ENCODE data around the gene TAMALIN. TPM values are rescaled to one million over a fixed set of nuclear protein-coding genes. Genes with fewer than 3 reads are reported as not detected.
A peak's percentile ranks its signal among the peaks of the same experiment; 100 is the strongest.

The TAMALIN gene
- total and polyA plus RNA-seq, 12 donors = 1.8 to 44.9 (median 14.9) TPM

DNA sequence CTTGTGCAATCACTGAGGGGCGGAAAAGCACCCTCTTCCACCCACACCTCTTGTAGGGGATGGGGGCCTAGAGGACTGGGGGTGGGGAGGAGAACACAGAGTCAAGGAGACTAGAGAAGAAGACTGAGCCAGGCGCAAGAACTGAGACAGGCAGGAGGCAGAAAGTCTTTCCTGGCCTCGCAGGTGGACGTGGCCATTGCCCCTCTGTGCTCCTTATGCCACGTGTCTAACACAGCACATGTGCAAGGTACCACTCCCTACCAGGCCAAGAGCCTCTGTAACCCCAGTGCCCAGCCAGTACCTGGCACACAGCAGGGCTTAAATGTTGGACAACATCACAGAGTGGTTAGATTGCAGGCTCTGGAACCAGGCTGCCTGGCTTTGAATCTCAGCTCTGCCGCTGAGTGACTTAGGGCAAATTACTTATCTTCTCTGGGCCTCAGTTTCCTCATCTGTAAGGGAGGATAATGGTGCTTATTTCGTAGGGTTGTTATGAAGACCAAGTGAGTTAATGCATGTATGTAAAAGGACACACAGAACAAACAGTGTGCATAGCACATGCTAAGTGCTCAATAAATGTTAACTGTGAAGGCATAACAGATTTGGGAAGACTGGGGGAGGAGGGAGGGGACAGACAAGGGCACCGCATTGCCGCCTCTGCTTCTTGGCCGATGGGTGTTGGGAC, 1.4 kb upstream of the TAMALIN start:
- no peak for DNase-seq
- Histone ChIP-seq H3K4me1 (replicated peaks in 1 of 2) (peaks cover 0 to 12% of the 10 kb centered on the region in 2 donors), H3K27me3 (peaks cover 13% of the 10 kb centered on the region), H3K36me3 (replicated peaks in 1 of 2) (no peaks in the 10 kb centered on the region), H3K27ac (peak overlapping the region in 1 of 5 donors; percentile 68), H3K4me3 (no peak overlapping the region), H3K9me3 (replicated peaks in 1 of 3) (no peaks in the 10 kb centered on the region)
- WGBS, 4 donors = 70 to 83% (median 71%) methylated on average over 8 to 10 of the region's 10 CpGs
- intact Hi-C loops (cut with DNase I) = loop anchor here in 1 of 2 donors (5.0 kb wide), 1 partner anchor 82 kb away; no protein-coding TSS in a partner anchor
- TF ChIP-seq, protein P1, sequence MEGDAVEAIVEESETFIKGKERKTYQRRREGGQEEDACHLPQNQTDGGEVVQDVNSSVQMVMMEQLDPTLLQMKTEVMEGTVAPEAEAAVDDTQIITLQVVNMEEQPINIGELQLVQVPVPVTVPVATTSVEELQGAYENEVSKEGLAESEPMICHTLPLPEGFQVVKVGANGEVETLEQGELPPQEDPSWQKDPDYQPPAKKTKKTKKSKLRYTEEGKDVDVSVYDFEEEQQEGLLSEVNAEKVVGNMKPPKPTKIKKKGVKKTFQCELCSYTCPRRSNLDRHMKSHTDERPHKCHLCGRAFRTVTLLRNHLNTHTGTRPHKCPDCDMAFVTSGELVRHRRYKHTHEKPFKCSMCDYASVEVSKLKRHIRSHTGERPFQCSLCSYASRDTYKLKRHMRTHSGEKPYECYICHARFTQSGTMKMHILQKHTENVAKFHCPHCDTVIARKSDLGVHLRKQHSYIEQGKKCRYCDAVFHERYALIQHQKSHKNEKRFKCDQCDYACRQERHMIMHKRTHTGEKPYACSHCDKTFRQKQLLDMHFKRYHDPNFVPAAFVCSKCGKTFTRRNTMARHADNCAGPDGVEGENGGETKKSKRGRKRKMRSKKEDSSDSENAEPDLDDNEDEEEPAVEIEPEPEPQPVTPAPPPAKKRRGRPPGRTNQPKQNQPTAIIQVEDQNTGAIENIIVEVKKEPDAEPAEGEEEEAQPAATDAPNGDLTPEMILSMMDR (IDR thresholded peaks at IDR 0.05) = no peak
- TF ChIP-seq POLR2A (IDR thresholded peaks at IDR 0.05) = no peak

DNA sequence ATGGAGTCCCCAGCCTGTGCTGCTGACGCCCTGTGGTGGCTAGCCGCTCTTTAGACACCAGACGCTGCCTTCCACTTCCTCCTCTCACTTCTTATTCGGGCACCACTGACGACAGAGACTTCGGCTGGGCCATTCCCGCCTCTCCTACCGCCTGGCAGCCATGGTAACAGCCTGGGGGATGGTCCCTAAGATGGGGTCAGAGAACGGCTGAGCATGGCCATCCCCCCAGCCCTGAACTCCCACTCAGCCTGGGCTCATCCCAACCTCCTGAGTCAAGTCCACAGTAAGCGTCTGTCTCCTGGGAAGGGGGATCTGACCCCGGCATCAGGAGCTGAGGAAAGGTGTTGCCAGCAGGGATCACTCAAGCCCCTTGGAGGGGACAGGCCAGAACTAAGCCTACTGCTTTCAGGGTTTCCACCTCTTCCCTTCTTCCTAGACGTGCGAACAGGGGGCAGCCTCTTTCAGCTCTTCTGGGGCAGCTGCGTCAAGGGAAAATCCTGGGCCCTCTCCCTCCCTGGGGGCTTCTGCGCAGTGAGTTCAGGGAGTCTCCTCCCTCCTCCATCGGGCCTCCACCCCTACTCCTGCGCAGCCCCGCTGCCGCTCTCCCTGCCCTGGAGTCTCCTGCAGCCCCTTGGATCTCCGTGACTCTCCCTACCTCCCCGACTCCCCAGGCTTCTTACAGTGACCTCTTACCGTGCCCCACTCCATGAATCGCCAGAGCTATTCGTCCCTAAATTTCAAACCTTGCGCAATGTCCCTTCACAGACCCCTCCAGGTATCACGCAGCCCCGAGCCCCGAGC, 643 bp upstream of the TAMALIN start:
- Histone ChIP-seq H3K4me1 (replicated peaks in 1 of 2) (peaks cover 0 to 12% of the 10 kb centered on the region in 2 donors), H3K4me3 (peak overlapping the region in 1 of 4 donors; percentile 78), H3K9me3 (replicated peaks in 1 of 3) (no peaks in the 10 kb centered on the region), H3K36me3 (replicated peaks in 1 of 2) (no peaks in the 10 kb centered on the region), H3K27ac (peak overlapping the region in 1 of 5 donors; percentile 68), H3K27me3 (peaks cover 13% of the 10 kb centered on the region)
- 29 to 37% (median 34%) methylated on average over 26 to 28 of the region's 28 CpGs for WGBS, 4 donors
- TF ChIP-seq, protein P1 (IDR thresholded peaks at IDR 0.05) = no peak
- TF ChIP-seq POLR2A (IDR thresholded peaks at IDR 0.05) = no peak
- intact Hi-C loops (cut with DNase I) = loop anchor here in 1 of 2 donors (5.0 kb wide), 1 partner anchor 81 kb away; no protein-coding TSS in a partner anchor
- peak in 5 of 7 donors; percentile 62 to 83 (median 69) for DNase-seq

DNA sequence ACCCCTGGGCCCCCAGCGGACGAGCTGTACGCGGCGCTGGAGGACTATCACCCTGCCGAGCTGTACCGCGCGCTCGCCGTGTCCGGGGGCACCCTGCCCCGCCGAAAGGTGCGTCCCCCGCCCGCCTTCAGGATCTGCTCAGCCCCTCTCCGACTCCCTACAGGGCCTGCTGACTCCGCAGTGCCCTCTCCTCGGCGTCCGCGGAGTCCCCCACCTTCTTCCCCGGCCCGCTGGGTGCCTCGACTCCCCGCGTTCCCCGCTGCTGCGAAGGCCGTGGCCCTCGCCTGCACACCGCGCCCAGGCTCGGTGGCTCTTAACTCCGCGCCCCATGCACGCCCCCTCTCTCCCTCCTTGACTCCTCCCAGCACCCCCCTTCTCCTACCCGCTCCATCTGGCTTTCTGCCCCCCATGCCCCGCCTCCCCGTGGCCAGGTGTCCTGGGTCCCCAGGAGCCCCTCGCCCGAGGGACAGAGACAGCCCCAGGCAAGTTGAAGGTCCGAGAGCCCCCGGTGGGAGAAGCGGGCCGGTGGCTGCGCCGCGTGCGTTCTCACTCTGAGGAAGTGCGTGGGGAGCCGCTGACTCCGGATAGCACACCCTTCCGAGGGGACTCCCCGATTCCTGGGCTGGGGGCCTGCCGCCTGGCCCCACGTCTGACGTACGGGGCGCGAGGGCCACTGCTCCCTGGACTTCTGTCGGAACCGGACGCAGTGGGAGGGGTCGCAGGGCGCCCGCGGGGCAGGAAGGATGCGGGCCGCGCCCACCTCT, 594 bp downstream of the TAMALIN start:
- DNase-seq = peak in 2 of 7 donors; percentile 31 to 43
- no peaks in the 10 kb centered on the region for H3K9me3 ChIP-seq (replicated peaks in 1 of 3)
- H3K4me1 ChIP-seq (replicated peaks in 1 of 2) = peaks cover 0 to 12% of the 10 kb centered on the region in 2 donors
- TF ChIP-seq, protein P1 (IDR thresholded peaks at IDR 0.05) = no peak
- TF ChIP-seq POLR2A (IDR thresholded peaks at IDR 0.05) = no peak
- H3K27me3 ChIP-seq = peaks cover 13% of the 10 kb centered on the region
- peak overlapping the region in 2 of 4 donors; percentile 19 to 78 for H3K4me3 ChIP-seq
- intact Hi-C loops (cut with DNase I) = loop anchor here in 1 of 2 donors (5.0 kb wide), 1 partner anchor 80 kb away; no protein-coding TSS in a partner anchor
- H3K36me3 ChIP-seq (replicated peaks in 1 of 2) = no peaks in the 10 kb centered on the region
- 6 to 10% (median 8%) methylated on average over 12 to 72 of the region's 72 CpGs for WGBS, 4 donors
- peak overlapping the region in 4 of 5 donors; percentile 54 to 88 (median 62) for H3K27ac ChIP-seq

Measured in adrenal gland (tissue), 12 donors.